A549 treated with DMSO at 1 μM for 4 hours (cell line): ENCODE data around the gene C19orf47. TPM values are rescaled to one million over a fixed set of nuclear protein-coding genes. Genes with fewer than 3 reads are reported as not detected.

ENCODE experiments used
- total RNA-seq: library from RNA; stranded (reverse); fragments of 200-300 nt; extraction: Qiagen RNA extraction; gene quantifications from 5 replicates; pipeline ENCODE4 v1.2.3, GENCODE V29; 2022; ENCODE audit warnings: low read depth

The C19orf47 gene
- 27.6 to 35.4 TPM (median 28.1 TPM) in 5 replicates for total RNA-seq

GRCh38 chr19:40348125-40348913 lies at the start of gene C19orf47, which contains the start of gene PLD3:
Gene C19orf47 (minus strand): TSS chr19:40348397. CDS start chr19:40341857, 6,540 bp downstream.
Gene PLD3 (plus strand): TSS chr19:40348695. CDS start chr19:40366484, 17,789 bp downstream.

GRCh38 chr19:40390084-40390742 lies 42.0 kb upstream of the C19orf47 start, which contains the start of gene HIPK4:
Gene HIPK4 (minus strand): TSS chr19:40390181. CDS start chr19:40389902, 279 bp downstream.

GRCh38 chr19:40284501-40285352 lies 63.5 kb downstream of the C19orf47 start, which contains the start of gene AKT2:
Gene AKT2 (minus strand): TSS chr19:40285345. CDS start chr19:40265267, 20,078 bp downstream.

Other genes starting within 250 kb of the C19orf47 start
- 11.2 to 19.1 TPM (median 17.9 TPM) in 5 replicates for gene MAP3K10, start 157.0 kb downstream of the C19orf47 start, total RNA-seq
- gene TTC9B, start 130.0 kb downstream of the C19orf47 start, total RNA-seq, result 0.26 to 0.61 TPM (median 0.51 TPM) in 5 replicates
- 0.22 to 0.39 TPM (median 0.30 TPM) in 5 replicates for gene CCNP, start 121.7 kb downstream of the C19orf47 start, total RNA-seq
- gene AKT2, start 63.1 kb downstream of the C19orf47 start, total RNA-seq, result 136 to 202 TPM (median 190 TPM) in 5 replicates
- gene PLD3, start 298 bp upstream of the C19orf47 start, total RNA-seq, result 240 to 285 TPM (median 257 TPM) in 5 replicates
- 0.19 to 0.31 TPM (median 0.26 TPM) in 5 replicates for gene HIPK4, start 41.8 kb upstream of the C19orf47 start, total RNA-seq
- gene PRX, start 65.0 kb upstream of the C19orf47 start, total RNA-seq, result 1.4 to 1.9 TPM (median 1.5 TPM) in 5 replicates
- 28.4 to 43.3 TPM (median 31.7 TPM) in 5 replicates for gene SERTAD1, start 77.6 kb upstream of the C19orf47 start, total RNA-seq
- 37.5 to 49.9 TPM (median 42.3 TPM) in 5 replicates for gene SERTAD3, start 95.9 kb upstream of the C19orf47 start, total RNA-seq
- 269 to 351 TPM (median 301 TPM) in 5 replicates for gene BLVRB, start 117.3 kb upstream of the C19orf47 start, total RNA-seq
- gene SPTBN4, start 118.6 kb upstream of the C19orf47 start, total RNA-seq, result 0.51 to 1.3 TPM (median 0.91 TPM) in 5 replicates
- gene SHKBP1, start 228.5 kb upstream of the C19orf47 start, total RNA-seq, result 121 to 152 TPM (median 134 TPM) in 5 replicates